Endodermal cell (in vitro differentiated cells): ENCODE data around the gene DDIT4. TPM values are rescaled to one million over a fixed set of nuclear protein-coding genes. Genes with fewer than 3 reads are reported as not detected.
A peak's percentile ranks its signal among the peaks of the same experiment; 100 is the strongest.

ENCODE experiments used
- DNase-seq: peaks from one replicate; pipeline ENCODE4 v3.0.0-alpha.2; 2017
- H3K27ac ChIP-seq: 2 replicates; pipeline ENCODE4 v1.5.1; 2013; ENCODE audit warnings: mild to moderate bottlenecking, low read depth, low read length, moderate library complexity
- H3K27me3 ChIP-seq: 2 replicates; pipeline ENCODE4 v1.6.1; 2013; ENCODE audit warnings: mild to moderate bottlenecking, low read length, moderate library complexity; ENCODE audit not compliant: insufficient read depth, control insufficient read depth, poor library complexity, severe bottlenecking
- H3K36me3 ChIP-seq: 2 replicates; pipeline ENCODE4 v1.7.0; 2013; ENCODE audit warnings: mild to moderate bottlenecking, low read length, moderate library complexity; ENCODE audit not compliant: control insufficient read depth, insufficient read depth
- H3K4me1 ChIP-seq: one replicate; pipeline ENCODE4 v1.7.0; 2013; ENCODE audit warnings: low read length; ENCODE audit not compliant: control insufficient read depth, insufficient read depth
- H3K4me3 ChIP-seq: 2 replicates; pipeline ENCODE4 v1.5.1; 2013; ENCODE audit warnings: mild to moderate bottlenecking, low read length, moderate library complexity
- H3K9ac ChIP-seq: 2 replicates; pipeline ENCODE4 v1.6.1; 2013; ENCODE audit warnings: mild to moderate bottlenecking, low read length, moderate library complexity; ENCODE audit not compliant: poor library complexity, severe bottlenecking; ENCODE audit errors: extremely low read depth
- H3K9me3 ChIP-seq: 2 replicates; pipeline ENCODE4 v1.6.1; 2013; ENCODE audit warnings: mild to moderate bottlenecking, low read length, moderate library complexity; ENCODE audit not compliant: control insufficient read depth
- H3K27ac Mint-ChIP-seq: 2 replicates; pipeline ENCODE4 v1.8.0; 2020; ENCODE audit warnings: mixed read lengths
- H3K27me3 Mint-ChIP-seq: 2 replicates; pipeline ENCODE4 v1.8.0; 2021; ENCODE audit warnings: mild to moderate bottlenecking, mixed read lengths; ENCODE audit not compliant: insufficient read depth
- H3K36me3 Mint-ChIP-seq: 2 replicates; pipeline ENCODE4 v1.8.0; 2020; ENCODE audit warnings: low read depth, mixed read lengths
- H3K4me1 Mint-ChIP-seq: 2 replicates; pipeline ENCODE4 v1.8.0; 2020; ENCODE audit warnings: mixed read lengths
- H3K4me3 Mint-ChIP-seq: 2 replicates; pipeline ENCODE4 v1.8.0; 2020; ENCODE audit warnings: mild to moderate bottlenecking, moderate library complexity, mixed read lengths
- H3K9me3 Mint-ChIP-seq: 2 replicates; pipeline ENCODE4 v1.8.0; 2020; ENCODE audit warnings: mild to moderate bottlenecking, mixed read lengths
- CTCF ChIP-seq: fragments of 200-600 bp; sonication (generic); conservative IDR thresholded peaks from 2 replicates; pipeline ENCODE4 v1.5.0; 2021; ENCODE audit warnings: antibody characterized with exemption, mild to moderate bottlenecking
- WGBS, 2 experiments: methylation state at CpG; one replicate each; pipeline versions ENCODE4 v1.1.5 to v1.1.7; 2013; ENCODE audit warnings: missing lambda C conversion rate in 2 of 2, mixed read lengths in 1 of 2; ENCODE audit not compliant: insufficient coverage in 1 of 2, insufficient read length in 1 of 2; 5-methylcytosine and 5-hydroxymethylcytosine counted together
- total RNA-seq, 2 donors: library from RNA; stranded (reverse); fragmentation: NEBNext Ultra II Directional in 1 of 2; extraction: Animal tissue kit (Norgen Biotek cat#: 25700) in 1 of 2; gene quantifications; 2 replicates in 1 of 2; 3 replicates in 1 of 2; pipeline ENCODE4 v1.2.1, GENCODE V29; 2021

Gene DDIT4
- total RNA-seq, 2 donors from 2014 or later: 20.5 to 30.2 TPM

- Mint-ChIP-seq H3K4me3 (no peak overlapping the region), H3K36me3 (no peaks in the 10 kb centered on the region), H3K4me1 (peaks cover 16% of the 10 kb centered on the region), H3K9me3 (no peaks in the 10 kb centered on the region), H3K27ac (peak overlapping the region; percentile 52), H3K27me3 (peaks cover 6% of the 10 kb centered on the region)
- H3K4me1 ChIP-seq: peaks cover 5% of the 10 kb centered on the region
- 78 to 82% methylated on average over 5 to 7 of the region's 7 CpGs for WGBS, 2 experiments
- H3K36me3 ChIP-seq: no peaks in the 10 kb centered on the region
- no peak for DNase-seq
- TF ChIP-seq CTCF: no peak
- no peak overlapping the region for H3K9ac ChIP-seq
- H3K9me3 ChIP-seq: no peaks in the 10 kb centered on the region
- H3K27ac ChIP-seq: no peak overlapping the region
- no peaks in the 10 kb centered on the region for H3K27me3 ChIP-seq
- no peak overlapping the region for H3K4me3 ChIP-seq
Observed at GRCh38 chr10:72315054-72315453, 41.3 kb downstream of the DDIT4 start.

- WGBS, 2 experiments: 82 to 85% methylated on average over 2 of the region's 2 CpGs
- Mint-ChIP-seq H3K36me3 (no peaks in the 10 kb centered on the region), H3K4me1 (peaks cover 24% of the 10 kb centered on the region), H3K9me3 (no peaks in the 10 kb centered on the region), H3K27ac (no peak overlapping the region), H3K4me3 (no peak overlapping the region), H3K27me3 (peaks cover 6% of the 10 kb centered on the region)
- Histone ChIP-seq H3K4me3 (no peak overlapping the region), H3K27ac (no peak overlapping the region), H3K27me3 (no peaks in the 10 kb centered on the region), H3K4me1 (peaks cover 9% of the 10 kb centered on the region), H3K9me3 (no peaks in the 10 kb centered on the region), H3K9ac (no peak overlapping the region), H3K36me3 (no peaks in the 10 kb centered on the region)
- DNase-seq: no peak
- no peak for TF ChIP-seq CTCF
Observed at GRCh38 chr10:72315611-72316385, 42.1 kb downstream of the DDIT4 start.

GRCh38 chr10:72316386-72316700, 42.6 kb downstream of the DDIT4 start:
- Histone ChIP-seq H3K27me3 (no peaks in the 10 kb centered on the region), H3K4me1 (peaks cover 14% of the 10 kb centered on the region), H3K36me3 (no peaks in the 10 kb centered on the region), H3K4me3 (no peak overlapping the region), H3K9me3 (no peaks in the 10 kb centered on the region), H3K9ac (no peak overlapping the region), H3K27ac (no peak overlapping the region)
- no peak overlapping the region for H3K27ac Mint-ChIP-seq
- H3K4me1 Mint-ChIP-seq: peaks cover 26% of the 10 kb centered on the region
- peaks cover 6% of the 10 kb centered on the region for H3K27me3 Mint-ChIP-seq
- H3K9me3 Mint-ChIP-seq: no peaks in the 10 kb centered on the region
- no peak overlapping the region for H3K4me3 Mint-ChIP-seq
- 76 to 95% methylated on average over 3 of the region's 3 CpGs for WGBS, 2 experiments
- no peaks in the 10 kb centered on the region for H3K36me3 Mint-ChIP-seq
- TF ChIP-seq CTCF: no peak
- no peak for DNase-seq
